ENCODE results near the gene TRAPPC1. TPM values are rescaled to one million over a fixed set of nuclear protein-coding genes. Genes with fewer than 3 reads are reported as not detected.

The TRAPPC1 gene
- total RNA-seq, 1 experiment from 2014 or later = 132 TPM

- no peak overlapping the region for H3K27ac Mint-ChIP-seq
- no peaks in the 10 kb centered on the region for H3K79me1 ChIP-seq (ENCODE audit: insufficient read depth, low read depth, low read length, poor library complexity, severe bottlenecking)
- H2BK12ac ChIP-seq (ENCODE audit: insufficient read length, low read depth, low read length) = no peak overlapping the region
- no peaks in the 10 kb centered on the region for H3K4me1 ChIP-seq (ENCODE audit: insufficient read depth, low read length)
- no peak overlapping the region for H2BK15ac ChIP-seq (ENCODE audit: low read depth, low read length)
- no peak overlapping the region for H3K56ac ChIP-seq (ENCODE audit: insufficient read length, low read depth, low read length)
- H3K79me2 ChIP-seq (ENCODE audit: insufficient read depth, low read length) = no peaks in the 10 kb centered on the region
- H3K27me3 ChIP-seq (ENCODE audit: insufficient read depth, low read length) = no peaks in the 10 kb centered on the region
- H3K4me2 ChIP-seq (ENCODE audit: insufficient read depth, insufficient read length, low read length) = no peak overlapping the region
- no peaks in the 10 kb centered on the region for H3K9me3 Mint-ChIP-seq
- H4K20me1 ChIP-seq (ENCODE audit: control insufficient read depth, insufficient read depth, insufficient read length) = no peaks in the 10 kb centered on the region
- H3K18ac ChIP-seq (ENCODE audit: insufficient read length, low read depth, low read length) = no peak overlapping the region
- no peaks in the 10 kb centered on the region for H3K4me1 Mint-ChIP-seq
- no peak for TF ChIP-seq CTCF (conservative IDR thresholded peaks at IDR 0.05)
- H3K36me3 Mint-ChIP-seq (ENCODE audit: insufficient read depth in 1 of 3, low read depth in 3 of 3) = peaks cover 19 to 71% (median 41%) of the 10 kb centered on the region in 3 experiments; a peak in 5 of 7 replicates
- no peaks in the 10 kb centered on the region for H3K9me3 ChIP-seq (ENCODE audit: control insufficient read depth, low read depth, low read length)
- H2BK5ac ChIP-seq (ENCODE audit: insufficient read length, low read length) = no peak overlapping the region
- DNase-seq = no peak
- H4K91ac ChIP-seq (ENCODE audit: insufficient read length, low read depth, low read length) = no peak overlapping the region
- no peaks in the 10 kb centered on the region for H3K27me3 Mint-ChIP-seq (ENCODE audit: low read depth)
- no peak overlapping the region for H4K5ac ChIP-seq (ENCODE audit: insufficient read length, low read depth, low read length)
- H3K14ac ChIP-seq (ENCODE audit: insufficient read depth, low read length) = no peak overlapping the region
- H2BK120ac ChIP-seq (ENCODE audit: low read depth, low read length, poor library complexity, severe bottlenecking) = no peak overlapping the region
- no peak overlapping the region for H3K4ac ChIP-seq (ENCODE audit: low read depth, low read length)
- H4K8ac ChIP-seq (replicated peaks; ENCODE audit: insufficient read length, low read depth, low read length) = no peak overlapping the region
- H3K23ac ChIP-seq (ENCODE audit: insufficient read length, low read depth, low read length) = no peak overlapping the region
- no peak overlapping the region for H3K4me3 Mint-ChIP-seq
- H3K23me2 ChIP-seq (ENCODE audit: insufficient read length, low read depth, low read length, poor library complexity, severe bottlenecking) = no peaks in the 10 kb centered on the region
- no CpG with 5 or more reads among the region's 13 CpGs for WGBS (ENCODE audit: extremely low coverage, insufficient read length, low lambda C conversion rate)
- no peak overlapping the region for H2AFZ ChIP-seq (ENCODE audit: low read length)
- H2AK5ac ChIP-seq (ENCODE audit: insufficient read length, low read length) = no peak overlapping the region
- no peak overlapping the region for H2BK20ac ChIP-seq (ENCODE audit: low read depth, low read length, poor library complexity, severe bottlenecking)
- H3K27ac ChIP-seq (ENCODE audit: insufficient read length, low read depth, low read length) = no peak overlapping the region
- H3K9ac ChIP-seq (ENCODE audit: extremely low read depth, insufficient read length, low read length) = no peak overlapping the region
- no peak overlapping the region for H3T11ph ChIP-seq (ENCODE audit: low read length)
Measured at GRCh38 chr17:7897090-7897489, 34.7 kb downstream of the TRAPPC1 start.
